ENCODE data around the gene ZDHHC11. TPM values are rescaled to one million over a fixed set of nuclear protein-coding genes. Genes with fewer than 3 reads are reported as not detected.

ZDHHC11 gene
- total and polyA plus RNA-seq, 2 experiments from 2014 or later = 8.0 to 29.1 TPM

- Histone ChIP-seq H3K9me2 (ENCODE audit: insufficient read depth) (no peaks in the 10 kb centered on the region), H3K27me3 (ENCODE audit: insufficient read depth) (no peaks in the 10 kb centered on the region), H3K79me2 (replicated peaks; ENCODE audit: insufficient read depth) (no peaks in the 10 kb centered on the region), H3K4me2 (no peak overlapping the region), H3K36me3 (ENCODE audit: insufficient read depth) (no peaks in the 10 kb centered on the region), H3F3A (replicated peaks; ENCODE audit: low read depth) (no peaks in the 10 kb centered on the region), H3K27ac (ENCODE audit: low read depth) (no peak overlapping the region), H4K20me1 (replicated peaks; ENCODE audit: insufficient read depth) (no peaks in the 10 kb centered on the region), H3K4me1 (ENCODE audit: insufficient read depth) (no peaks in the 10 kb centered on the region), H3K4me3 (no peak overlapping the region), H2AFZ (no peak overlapping the region)
- DNase-seq (ENCODE audit: low spot score) (no peak), ATAC-seq (no peak)
- Mint-ChIP-seq H3K9me3 (peaks cover 16% of the 10 kb centered on the region), H3K27ac (no peak overlapping the region), H3K4me1 (no peaks in the 10 kb centered on the region), H3K27me3 (ENCODE audit: insufficient read depth, low read depth, poor library complexity) (peaks cover 2% of the 10 kb centered on the region), H3K36me3 (ENCODE audit: low read depth) (no peaks in the 10 kb centered on the region; the same call in 2 of the 3 replicates), H3K4me3 (no peak overlapping the region)
- TF ChIP-seq ZNF331 (CRISPR knock-in tag; IDR thresholded peaks at IDR 0.05; ENCODE audit: low read depth) (no peak), EZH2 (IDR thresholded peaks at IDR 0.05; ENCODE audit: low read depth, unreplicated experiment) (no peak), CREB1 (CRISPR knock-in tag; IDR thresholded peaks at IDR 0.05; ENCODE audit: low read depth) (no peak), NANOG (IDR thresholded peaks at IDR 0.05; ENCODE audit: borderline replicate concordance) (no peak), CTCF (conservative IDR thresholded peaks at IDR 0.05; ENCODE audit: low read depth in 2 of 2) (no peak), POLR2AphosphoS5 (IDR thresholded peaks at IDR 0.05; ENCODE audit: low read depth) (no peak), STAT1 (IDR thresholded peaks at IDR 0.05; ENCODE audit: unreplicated experiment) (no peak), EZH2phosphoT487 (IDR thresholded peaks at IDR 0.05; ENCODE audit: unreplicated experiment) (no peak), ZNF462 (CRISPR knock-in tag; IDR thresholded peaks at IDR 0.05) (no peak), JUNB (IDR thresholded peaks at IDR 0.05; ENCODE audit: unreplicated experiment) (no peak), ZNF114 (CRISPR knock-in tag; IDR thresholded peaks at IDR 0.05) (no peak)
- TF ChIP-seq, protein P1, sequence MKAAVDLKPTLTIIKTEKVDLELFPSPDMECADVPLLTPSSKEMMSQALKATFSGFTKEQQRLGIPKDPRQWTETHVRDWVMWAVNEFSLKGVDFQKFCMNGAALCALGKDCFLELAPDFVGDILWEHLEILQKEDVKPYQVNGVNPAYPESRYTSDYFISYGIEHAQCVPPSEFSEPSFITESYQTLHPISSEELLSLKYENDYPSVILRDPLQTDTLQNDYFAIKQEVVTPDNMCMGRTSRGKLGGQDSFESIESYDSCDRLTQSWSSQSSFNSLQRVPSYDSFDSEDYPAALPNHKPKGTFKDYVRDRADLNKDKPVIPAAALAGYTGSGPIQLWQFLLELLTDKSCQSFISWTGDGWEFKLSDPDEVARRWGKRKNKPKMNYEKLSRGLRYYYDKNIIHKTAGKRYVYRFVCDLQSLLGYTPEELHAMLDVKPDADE (IDR thresholded peaks at IDR 0.05) = no peak
- TF ChIP-seq, protein P2, sequence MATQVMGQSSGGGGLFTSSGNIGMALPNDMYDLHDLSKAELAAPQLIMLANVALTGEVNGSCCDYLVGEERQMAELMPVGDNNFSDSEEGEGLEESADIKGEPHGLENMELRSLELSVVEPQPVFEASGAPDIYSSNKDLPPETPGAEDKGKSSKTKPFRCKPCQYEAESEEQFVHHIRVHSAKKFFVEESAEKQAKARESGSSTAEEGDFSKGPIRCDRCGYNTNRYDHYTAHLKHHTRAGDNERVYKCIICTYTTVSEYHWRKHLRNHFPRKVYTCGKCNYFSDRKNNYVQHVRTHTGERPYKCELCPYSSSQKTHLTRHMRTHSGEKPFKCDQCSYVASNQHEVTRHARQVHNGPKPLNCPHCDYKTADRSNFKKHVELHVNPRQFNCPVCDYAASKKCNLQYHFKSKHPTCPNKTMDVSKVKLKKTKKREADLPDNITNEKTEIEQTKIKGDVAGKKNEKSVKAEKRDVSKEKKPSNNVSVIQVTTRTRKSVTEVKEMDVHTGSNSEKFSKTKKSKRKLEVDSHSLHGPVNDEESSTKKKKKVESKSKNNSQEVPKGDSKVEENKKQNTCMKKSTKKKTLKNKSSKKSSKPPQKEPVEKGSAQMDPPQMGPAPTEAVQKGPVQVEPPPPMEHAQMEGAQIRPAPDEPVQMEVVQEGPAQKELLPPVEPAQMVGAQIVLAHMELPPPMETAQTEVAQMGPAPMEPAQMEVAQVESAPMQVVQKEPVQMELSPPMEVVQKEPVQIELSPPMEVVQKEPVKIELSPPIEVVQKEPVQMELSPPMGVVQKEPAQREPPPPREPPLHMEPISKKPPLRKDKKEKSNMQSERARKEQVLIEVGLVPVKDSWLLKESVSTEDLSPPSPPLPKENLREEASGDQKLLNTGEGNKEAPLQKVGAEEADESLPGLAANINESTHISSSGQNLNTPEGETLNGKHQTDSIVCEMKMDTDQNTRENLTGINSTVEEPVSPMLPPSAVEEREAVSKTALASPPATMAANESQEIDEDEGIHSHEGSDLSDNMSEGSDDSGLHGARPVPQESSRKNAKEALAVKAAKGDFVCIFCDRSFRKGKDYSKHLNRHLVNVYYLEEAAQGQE (IDR thresholded peaks at IDR 0.05; ENCODE audit: unreplicated experiment) = no peak
Measured at GRCh38 chr5:765948-766631, 84.7 kb downstream of the ZDHHC11 start.
